ENCODE results near the gene LRBA.

GRCh38 chr4:150632639-150633038, 382.4 kb downstream of the LRBA start:
- TF ChIP-seq CTCF (IDR thresholded peaks at IDR 0.05; ENCODE audit: extremely low read depth in 1 of 2, insufficient read depth in 1 of 2, low read depth in 1 of 2, low read length in 2 of 2) (no peak), POLR2AphosphoS5 (IDR thresholded peaks at IDR 0.05; ENCODE audit: insufficient read depth, low read depth, low read length) (no peak), MAX (IDR thresholded peaks at IDR 0.05; ENCODE audit: insufficient read depth, insufficient read length) (no peak), EZH2 (IDR thresholded peaks at IDR 0.05; ENCODE audit: borderline replicate concordance, low read depth, low read length, severe bottlenecking) (no peak), POLR2A (IDR thresholded peaks at IDR 0.05; ENCODE audit: low read depth, low read length) (no peak)
